ENCODE results near the gene ZNF791. TPM values are rescaled to one million over a fixed set of nuclear protein-coding genes. Genes with fewer than 3 reads are reported as not detected.

Gene ZNF791
- total RNA-seq, 6 experiments from 2014 or later = 18.3 to 21.9 (median 19.0) TPM

DNA sequence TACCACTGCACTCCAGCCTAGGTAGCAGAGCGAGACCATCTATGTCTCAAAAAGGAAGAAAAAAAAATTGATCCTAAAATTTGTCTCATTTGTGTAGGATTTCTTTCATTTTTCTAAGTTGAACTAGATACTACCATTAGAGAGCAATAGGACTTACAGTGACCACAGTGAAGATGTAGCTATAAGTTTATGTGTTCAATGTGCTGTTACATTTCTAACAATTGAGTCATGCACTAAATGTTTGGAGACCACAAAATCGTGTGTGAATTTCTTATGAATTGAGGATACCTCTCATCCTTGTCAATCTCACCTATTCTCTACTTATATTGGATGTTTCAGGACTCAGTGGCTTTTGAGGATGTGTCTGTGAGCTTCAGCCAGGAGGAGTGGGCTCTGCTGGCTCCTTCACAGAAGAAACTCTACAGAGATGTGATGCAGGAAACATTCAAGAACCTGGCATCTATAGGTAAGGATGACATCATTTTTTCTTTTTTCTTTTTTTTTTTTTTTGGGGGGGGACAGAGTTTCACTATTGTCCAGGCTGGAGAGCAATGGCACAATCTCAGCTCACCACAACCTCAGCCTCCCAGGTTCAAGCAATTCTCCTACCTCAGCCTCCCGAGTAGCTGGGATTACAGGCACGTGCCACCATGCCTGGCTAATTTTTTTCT lies 12.8 kb downstream of the ZNF791 start:
- DNase-seq = no peak
- TF ChIP-seq, protein P1, sequence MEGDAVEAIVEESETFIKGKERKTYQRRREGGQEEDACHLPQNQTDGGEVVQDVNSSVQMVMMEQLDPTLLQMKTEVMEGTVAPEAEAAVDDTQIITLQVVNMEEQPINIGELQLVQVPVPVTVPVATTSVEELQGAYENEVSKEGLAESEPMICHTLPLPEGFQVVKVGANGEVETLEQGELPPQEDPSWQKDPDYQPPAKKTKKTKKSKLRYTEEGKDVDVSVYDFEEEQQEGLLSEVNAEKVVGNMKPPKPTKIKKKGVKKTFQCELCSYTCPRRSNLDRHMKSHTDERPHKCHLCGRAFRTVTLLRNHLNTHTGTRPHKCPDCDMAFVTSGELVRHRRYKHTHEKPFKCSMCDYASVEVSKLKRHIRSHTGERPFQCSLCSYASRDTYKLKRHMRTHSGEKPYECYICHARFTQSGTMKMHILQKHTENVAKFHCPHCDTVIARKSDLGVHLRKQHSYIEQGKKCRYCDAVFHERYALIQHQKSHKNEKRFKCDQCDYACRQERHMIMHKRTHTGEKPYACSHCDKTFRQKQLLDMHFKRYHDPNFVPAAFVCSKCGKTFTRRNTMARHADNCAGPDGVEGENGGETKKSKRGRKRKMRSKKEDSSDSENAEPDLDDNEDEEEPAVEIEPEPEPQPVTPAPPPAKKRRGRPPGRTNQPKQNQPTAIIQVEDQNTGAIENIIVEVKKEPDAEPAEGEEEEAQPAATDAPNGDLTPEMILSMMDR (IDR thresholded peaks at IDR 0.05) = no peak
- Mint-ChIP-seq H3K36me3 (ENCODE audit: low read depth) (peaks cover 61% of the 10 kb centered on the region), H3K9me3 (peaks cover 77% of the 10 kb centered on the region), H3K4me1 (ENCODE audit: low read depth) (0 out of 2 replicates have a peak, but pooled peaks cover 5% of the 10 kb centered on the region), H3K4me3 (no peak overlapping the region), H3K27ac (no peak overlapping the region), H3K27me3 (ENCODE audit: insufficient read depth) (peaks cover 2% of the 10 kb centered on the region; the same call in 1 of the 2 replicates)

DNA sequence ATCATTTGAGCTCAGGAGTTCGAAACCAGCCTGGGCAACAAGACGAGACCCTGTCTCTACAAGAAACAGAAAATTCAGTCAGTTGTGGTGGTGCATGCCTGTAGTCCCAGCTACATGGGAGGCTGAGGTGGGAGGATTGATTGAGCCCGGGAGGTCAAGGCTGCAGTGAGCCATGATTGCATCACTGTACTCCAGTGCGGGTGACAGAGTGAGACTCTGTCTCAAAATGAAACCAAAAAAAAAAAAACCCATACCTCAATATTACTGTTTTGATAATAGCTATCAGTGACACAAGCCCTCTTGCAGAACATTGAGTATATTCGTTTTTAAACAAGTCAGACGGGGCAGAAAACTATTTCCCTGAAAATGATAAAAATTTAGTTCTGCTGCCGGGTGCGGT lies 16.2 kb downstream of the ZNF791 start:
- TF ChIP-seq, protein P1 (IDR thresholded peaks at IDR 0.05) = no peak
- DNase-seq = no peak
- 0 out of 2 replicates have a peak, but pooled peaks cover 5% of the 10 kb centered on the region for H3K4me1 Mint-ChIP-seq (ENCODE audit: low read depth)
- H3K4me3 Mint-ChIP-seq = no peak overlapping the region; the same call in 1 of the 2 replicates
- peaks cover 88% of the 10 kb centered on the region for H3K9me3 Mint-ChIP-seq
- peaks cover 4% of the 10 kb centered on the region for H3K27me3 Mint-ChIP-seq (ENCODE audit: insufficient read depth)
- H3K36me3 Mint-ChIP-seq (ENCODE audit: low read depth) = peaks cover 72% of the 10 kb centered on the region
- H3K27ac Mint-ChIP-seq = no peak overlapping the region

DNA sequence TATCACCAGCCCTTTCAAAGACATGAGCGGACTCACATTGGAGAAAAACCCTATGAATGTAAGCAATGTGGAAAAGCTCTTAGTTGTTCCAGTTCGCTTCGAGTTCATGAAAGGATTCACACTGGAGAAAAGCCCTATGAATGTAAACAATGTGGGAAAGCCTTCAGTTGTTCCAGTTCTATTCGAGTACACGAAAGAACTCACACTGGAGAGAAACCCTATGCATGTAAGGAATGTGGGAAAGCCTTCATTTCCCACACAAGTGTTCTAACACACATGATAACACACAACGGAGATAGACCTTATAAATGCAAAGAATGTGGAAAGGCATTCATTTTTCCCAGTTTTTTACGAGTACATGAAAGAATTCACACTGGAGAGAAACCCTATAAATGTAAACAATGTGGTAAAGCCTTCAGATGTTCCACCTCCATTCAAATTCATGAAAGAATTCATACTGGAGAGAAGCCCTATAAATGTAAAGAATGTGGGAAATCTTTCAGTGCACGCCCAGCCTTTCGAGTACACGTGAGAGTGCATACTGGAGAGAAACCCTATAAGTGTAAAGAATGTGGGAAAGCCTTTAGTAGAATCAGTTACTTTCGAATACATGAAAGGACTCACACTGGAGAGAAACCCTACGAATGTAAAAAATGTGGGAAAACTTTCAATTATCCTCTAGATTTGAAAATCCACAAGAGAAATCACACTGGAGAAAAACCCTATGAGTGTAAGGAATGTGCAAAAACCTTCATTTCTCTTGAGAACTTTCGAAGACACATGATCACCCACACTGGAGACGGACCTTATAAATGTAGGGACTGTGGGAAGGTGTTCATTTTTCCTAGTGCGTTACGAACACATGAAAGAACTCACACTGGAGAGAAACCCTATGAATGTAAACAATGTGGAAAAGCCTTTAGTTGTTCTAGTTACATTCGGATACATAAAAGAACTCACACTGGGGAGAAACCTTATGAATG lies 17.6 kb downstream of the ZNF791 start:
- peak; percentile 32 for DNase-seq
- Mint-ChIP-seq H3K9me3 (peaks cover 88% of the 10 kb centered on the region), H3K36me3 (ENCODE audit: low read depth) (peaks cover 72% of the 10 kb centered on the region), H3K4me1 (ENCODE audit: low read depth) (0 out of 2 replicates have a peak, but pooled peaks cover 3% of the 10 kb centered on the region), H3K27me3 (ENCODE audit: insufficient read depth) (peaks cover 4% of the 10 kb centered on the region), H3K27ac (no peak overlapping the region), H3K4me3 (no peak overlapping the region; the same call in 1 of the 2 replicates)
- TF ChIP-seq, protein P1 (IDR thresholded peaks at IDR 0.05) = no peak

DNA sequence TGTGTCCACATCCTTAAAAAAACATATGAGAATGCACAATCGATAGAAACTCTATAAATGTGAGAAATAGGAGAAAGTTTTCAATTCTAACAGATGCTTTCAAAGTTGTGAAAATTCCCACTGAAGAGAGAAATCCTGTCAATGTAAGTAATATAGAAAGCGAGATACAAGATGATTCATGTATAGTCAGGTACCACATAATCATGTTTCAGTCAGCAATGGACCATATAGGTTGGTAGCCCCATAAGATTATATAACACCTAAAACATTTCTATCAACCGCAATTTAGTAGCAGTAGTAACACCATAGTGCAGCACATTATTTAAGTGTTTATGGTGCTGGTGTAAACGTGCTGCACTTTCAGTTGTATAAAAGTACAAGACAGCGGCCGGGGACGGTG lies 18.5 kb downstream of the ZNF791 start:
- Mint-ChIP-seq H3K9me3 (peaks cover 91% of the 10 kb centered on the region), H3K27me3 (ENCODE audit: insufficient read depth) (peaks cover 4% of the 10 kb centered on the region), H3K27ac (no peak overlapping the region), H3K4me3 (no peak overlapping the region), H3K4me1 (ENCODE audit: low read depth) (no peaks in the 10 kb centered on the region), H3K36me3 (ENCODE audit: low read depth) (peaks cover 74% of the 10 kb centered on the region)
- TF ChIP-seq, protein P1 (IDR thresholded peaks at IDR 0.05) = no peak
- DNase-seq = no peak

DNA sequence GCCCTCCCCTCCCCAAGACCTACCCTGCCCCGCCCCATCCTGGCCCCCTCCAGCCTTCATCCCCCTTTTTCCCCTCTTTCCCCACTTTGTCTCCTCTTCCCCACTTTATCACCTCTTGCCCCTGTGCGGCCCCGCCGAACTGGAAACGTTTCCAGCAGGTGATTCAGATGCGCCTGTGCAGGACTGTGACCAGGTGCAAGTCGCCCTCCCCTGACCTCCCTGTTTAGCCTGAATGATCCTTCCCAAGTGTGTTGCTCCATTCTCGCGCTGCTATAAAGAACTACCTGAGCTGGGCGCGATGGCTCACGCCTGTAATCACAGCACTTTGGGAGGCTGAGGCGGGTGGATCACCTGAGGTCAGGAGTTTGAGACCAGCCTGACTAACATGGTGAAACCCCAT lies 25.9 kb downstream of the ZNF791 start:
- H3K36me3 Mint-ChIP-seq (ENCODE audit: low read depth) = peaks cover 39% of the 10 kb centered on the region
- no peak overlapping the region for H3K4me3 Mint-ChIP-seq
- no peak overlapping the region for H3K27ac Mint-ChIP-seq
- H3K27me3 Mint-ChIP-seq (ENCODE audit: insufficient read depth) = no peaks in the 10 kb centered on the region; the same call in 1 of the 2 replicates
- no peak for DNase-seq
- peaks cover 50% of the 10 kb centered on the region for H3K9me3 Mint-ChIP-seq
- peaks cover 7% of the 10 kb centered on the region; the same call in 1 of the 2 replicates for H3K4me1 Mint-ChIP-seq (ENCODE audit: low read depth)
- TF ChIP-seq, protein P1 (IDR thresholded peaks at IDR 0.05) = no peak
